SK-N-SH (cell line): ENCODE results near the gene TAF1B. TPM values are rescaled to one million over a fixed set of nuclear protein-coding genes. Genes with fewer than 3 reads are reported as not detected.

ENCODE experiments used
- CTCF ChIA-PET: fragments of 300-600, 350-600 bp; formaldehyde crosslinking; extraction: SDS; loops from one replicate; lab custom pipeline; 2021; lab: Yijun Ruan, JAX
- POLR2A ChIA-PET: fragments of 350-600 bp; sonication (Branson Sonifier 250); formaldehyde crosslinking; extraction: SDS; loops from one replicate; lab custom pipeline; 2020; ENCODE audit warnings: antibody characterized with exemption, inconsistent platforms; lab: Yijun Ruan, JAX
- DNase-seq: peaks from one replicate; pipeline ENCODE4 v3.0.0; 2012
- H2AFZ ChIP-seq: fragments of 200-600 bp; sonication (generic); 2 replicates; pipeline ENCODE4 v1.8.1; 2016; ENCODE audit warnings: antibody characterized with exemption, mild to moderate bottlenecking, low read depth
- H3F3A ChIP-seq: fragments of 200-600 bp; sonication (generic); replicated peaks from 2 replicates; pipeline ENCODE3; 2016; ENCODE audit warnings: antibody characterized with exemption, mild to moderate bottlenecking; ENCODE audit not compliant: insufficient read depth
- H3K27ac ChIP-seq, 2 experiments: fragments of 200-500 bp in 1 of 2; fragments of 200-600 bp in 1 of 2; sonication (Bioruptor generic) in 1 of 2; sonication (generic), shearing (Covaris generic) in 1 of 2; 2 replicates each; pipeline versions ENCODE4 v1.5.1 to v1.6.1; 2014 to 2016; ENCODE audit warnings: low read depth in 2 of 2, inconsistent platforms in 1 of 2, low read length in 1 of 2, mild to moderate bottlenecking in 1 of 2, mixed read lengths in 1 of 2
- H3K27me3 ChIP-seq: fragments of 200-600 bp; sonication (generic), shearing (Covaris generic); 2 replicates; pipeline ENCODE4 v1.6.1; 2016; ENCODE audit warnings: mixed run types; ENCODE audit not compliant: insufficient read depth
- H3K36me3 ChIP-seq, 2 experiments: fragments of 200-500 bp in 1 of 2; fragments of 200-600 bp in 1 of 2; sonication (Bioruptor generic) in 1 of 2; sonication (generic) in 1 of 2; replicated peaks in 1 of 2; 2 replicates each; pipeline versions ENCODE3 to v1.5.1; 2014 to 2016; ENCODE audit warnings: low read length in 1 of 2, mild to moderate bottlenecking in 1 of 2; ENCODE audit not compliant: insufficient read depth in 2 of 2, control insufficient read depth in 1 of 2
- H3K4me1 ChIP-seq, 2 experiments: fragments of 200-500 bp in 1 of 2; fragments of 200-600 bp in 1 of 2; sonication (Bioruptor generic) in 1 of 2; sonication (generic), shearing (Covaris generic) in 1 of 2; 2 replicates each; pipeline versions ENCODE4 v1.5.1 to v1.6.1; 2014 to 2016; ENCODE audit warnings: low read depth in 1 of 2, low read length in 1 of 2, mixed run types in 1 of 2; ENCODE audit not compliant: insufficient read depth in 2 of 2, control insufficient read depth in 1 of 2
- H3K4me2 ChIP-seq: fragments of 200-600 bp; sonication (generic), shearing (Covaris generic); 2 replicates; pipeline ENCODE4 v1.6.1; 2017; ENCODE audit warnings: mixed run types
- H3K4me3 ChIP-seq, 2 experiments: fragments of 200-500 bp in 1 of 2; fragments of 200-600 bp in 1 of 2; sonication (Bioruptor generic) in 1 of 2; sonication (generic), shearing (Covaris generic) in 1 of 2; 2 replicates each; pipeline versions ENCODE4 v1.5.1 to v1.8.1; 2014 to 2016; ENCODE audit warnings: low read depth in 2 of 2, inconsistent platforms in 1 of 2, low read length in 1 of 2, mild to moderate bottlenecking in 1 of 2, mixed read lengths in 1 of 2, moderate library complexity in 1 of 2
- H3K79me2 ChIP-seq: fragments of 200-600 bp; sonication (generic); 2 replicates; pipeline ENCODE4 v1.8.1; 2017; ENCODE audit warnings: mild to moderate bottlenecking; ENCODE audit not compliant: insufficient read depth
- H3K9ac ChIP-seq: fragments of 200-600 bp; sonication (generic); 2 replicates; pipeline ENCODE4 v1.6.1; 2017; ENCODE audit warnings: mixed run types
- H3K9me2 ChIP-seq: fragments of 200-600 bp; sonication (generic); 2 replicates; pipeline ENCODE4 v1.6.1; 2017; ENCODE audit warnings: mixed run types
- H3K9me3 ChIP-seq: fragments of 200-600 bp; sonication (generic); 2 replicates; pipeline ENCODE4 v1.6.1; 2017; ENCODE audit warnings: mixed run types, mild to moderate bottlenecking, moderate library complexity
- H4K20me1 ChIP-seq: fragments of 200-600 bp; sonication (generic); 2 replicates; pipeline ENCODE4 v1.6.1; 2017; ENCODE audit warnings: mild to moderate bottlenecking, mixed run types; ENCODE audit not compliant: insufficient read depth
- RCOR1 ChIP-seq: fragments of 150-350 bp; IDR thresholded peaks from 2 replicates; pipeline ENCODE4 v1.6.1; 2017; ENCODE audit warnings: antibody characterized with exemption, low read length
- REST ChIP-seq: IDR thresholded peaks from 2 replicates; pipeline ENCODE4 v1.6.1; 2012; ENCODE audit warnings: mild to moderate bottlenecking, low read depth, low read length, moderate library complexity
- RFX5 ChIP-seq: IDR thresholded peaks from 2 replicates; pipeline ENCODE4 v1.6.1; 2012; ENCODE audit warnings: mild to moderate bottlenecking, improper control_type of control experiment, low read length
- TCF12 ChIP-seq: IDR thresholded peaks from 2 replicates; pipeline ENCODE4 v1.4.0; 2012
- WGBS: methylation state at CpG from one replicate; pipeline ENCODE4 v1.1.6; 2017; ENCODE audit warnings: low lambda C conversion rate; 5-methylcytosine and 5-hydroxymethylcytosine counted together
- polyA plus RNA-seq, 3 experiments: library from polyadenylated mRNA; depleted of rRNA; stranded (reverse); fragments of >200 nt; gene quantifications; 2 replicates each; pipeline ENCODE4 v1.2.3, GENCODE V29; 2012

The TAF1B gene
- polyA plus RNA-seq, 1 of the 3 experiments (the other 2 are of a cell fraction), result 7.8 TPM

DNA sequence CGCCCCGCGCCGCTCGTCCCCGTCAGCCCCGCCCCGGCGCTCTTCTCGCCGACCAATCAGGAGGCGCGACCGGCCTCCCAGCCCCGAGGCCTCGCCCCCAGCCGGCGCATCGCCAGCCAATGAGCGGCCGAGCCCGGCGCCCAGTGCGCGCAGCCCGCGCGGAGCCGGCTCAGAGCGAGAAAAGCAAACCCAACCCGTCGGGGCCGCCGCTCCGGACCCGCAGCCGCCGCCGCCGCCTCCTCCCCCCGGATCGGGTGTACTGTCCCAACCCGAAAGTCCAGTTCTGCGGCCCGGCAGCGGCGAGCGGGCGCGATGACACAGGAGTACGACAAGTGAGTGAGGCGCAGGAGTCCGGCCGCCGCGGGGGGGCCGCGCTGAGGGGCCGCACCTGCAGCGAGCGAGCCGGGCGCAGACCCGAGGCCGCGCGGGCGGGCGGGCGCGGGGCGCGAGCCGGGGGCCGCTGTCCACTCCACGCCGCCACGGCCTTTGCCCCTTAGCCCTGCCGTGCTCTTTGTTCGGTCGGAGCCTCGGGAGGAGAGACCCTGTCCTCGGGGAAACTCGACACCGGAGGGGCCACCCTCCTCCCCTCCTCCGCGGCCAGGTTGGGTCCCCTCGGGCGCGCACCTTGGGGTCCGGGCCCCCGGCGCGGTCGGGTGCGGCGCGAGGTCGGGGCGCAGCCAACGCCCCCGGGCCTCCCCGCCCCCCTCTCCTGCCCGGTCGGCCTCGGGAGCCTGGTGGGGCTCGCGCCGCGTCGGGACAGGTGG is 108.4 kb downstream of the TAF1B start, which contains the start of gene GRHL1:
Gene GRHL1, plus strand, starts transcription at position 172 of the 764 bp plus-strand sequence. Its CDS starts 141 bp downstream, at position 313.
- no peak within 1 kb of the TSS for H3K27ac ChIP-seq
- no peak within 1 kb of the TSS; the same call in 1 of the 2 replicates for H3K9ac ChIP-seq
- peak; percentile 100 for DNase-seq
- TF ChIP-seq RFX5, result peak; percentile 57
- no peak for TF ChIP-seq TCF12
- H3K4me2 ChIP-seq, result peak within 1 kb of the TSS; percentile 77
- H3F3A ChIP-seq, result no peaks in the 10 kb centered on the region
- H3K79me2 ChIP-seq, result no peaks in the 10 kb centered on the region
- no peaks in the 10 kb centered on the region for H3K9me2 ChIP-seq
- peak within 1 kb of the TSS; percentile 71 for H3K4me3 ChIP-seq
- ChIA-PET CTCF (interaction anchor here (0.9 to 1.8 kb wide), 6 partner anchors 12 to 181 kb away, joined by 3 to 6 read pairs (median 3); no protein-coding TSS in a partner anchor), POLR2A (no interaction called here)
- H4K20me1 ChIP-seq, result no peaks in the 10 kb centered on the region
- no peaks in the 10 kb centered on the region for H3K36me3 ChIP-seq
- 1% methylated on average over 14 of the region's 111 CpGs for WGBS
- no peaks in the 10 kb centered on the region for H3K9me3 ChIP-seq
- H3K4me1 ChIP-seq, result peaks cover 0 to 7% of the 10 kb centered on the region in 2 experiments; a peak in 2 of 4 replicates
- no peaks in the 10 kb centered on the region for H3K27me3 ChIP-seq
- H2AFZ ChIP-seq, result peak within 1 kb of the TSS; percentile 73; the same call in 1 of the 2 replicates

DNA sequence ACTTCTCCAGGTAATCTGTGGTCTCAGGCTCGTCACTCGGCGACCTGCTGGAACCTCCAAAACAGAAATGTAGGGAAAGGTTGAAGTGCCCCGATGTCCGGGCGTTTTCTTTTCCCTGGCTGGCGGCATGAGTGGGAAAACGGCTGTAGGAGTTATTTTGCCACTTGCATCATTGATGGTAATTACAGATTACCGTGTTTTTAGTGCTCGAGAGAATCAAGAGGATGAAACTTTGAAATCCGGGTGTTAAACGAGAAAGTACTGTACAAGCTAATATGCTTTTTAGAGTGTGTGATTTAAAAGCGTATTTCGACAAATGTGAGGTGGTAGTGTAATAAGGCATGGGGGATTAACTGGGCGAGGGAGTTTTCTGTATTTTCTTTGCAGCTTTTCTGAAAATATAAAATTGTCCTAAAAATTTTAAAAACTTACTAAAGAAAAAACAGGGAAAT is 109.0 kb downstream of the TAF1B start:
- Histone ChIP-seq H3K27me3 (no peaks in the 10 kb centered on the region), H3K27ac (no peak overlapping the region), H3K36me3 (no peaks in the 10 kb centered on the region), H3K9me3 (no peaks in the 10 kb centered on the region), H3K4me2 (peak overlapping the region; percentile 68), H3K9ac (no peak overlapping the region), H2AFZ (peak overlapping the region; percentile 56; the same call in 1 of the 2 replicates), H3K79me2 (no peaks in the 10 kb centered on the region), H3K4me1 (peaks cover 0 to 7% of the 10 kb centered on the region in 2 experiments; a peak in 2 of 4 replicates), H3F3A (no peaks in the 10 kb centered on the region), H3K4me3 (peak overlapping the region; percentile 67 to 71), H3K9me2 (no peaks in the 10 kb centered on the region), H4K20me1 (no peaks in the 10 kb centered on the region)
- TF ChIP-seq RCOR1 (0 out of 2 replicates have a peak, but pooled peaks have one; percentile 3), REST (no peak)
- no peak for DNase-seq
- POLR2A ChIA-PET, result no interaction called here
- WGBS, result 42% methylated on average over 15 of the region's 15 CpGs
- CTCF ChIA-PET, result interaction anchor here (0.9 to 1.8 kb wide), 5 partner anchors 32 to 153 kb away, joined by 3 to 6 read pairs (median 3); no protein-coding TSS in a partner anchor
